ENCODE data around the gene PIEZO2. TPM values are rescaled to one million over a fixed set of nuclear protein-coding genes. Genes with fewer than 3 reads are reported as not detected.

PIEZO2 gene
- total RNA-seq, 4 donors from 2014 or later, result 2.1 to 7.4 (median 2.5) TPM; not detected in 1

GRCh38 chr18:11008505-11008904 is 140.9 kb downstream of the PIEZO2 start:
- Histone ChIP-seq H3K4me3 (no peak overlapping the region), H3K27ac (no peak overlapping the region), H3K4me1 (peaks cover 0 to 19% (median 0%) of the 10 kb centered on the region in 3 donors), H3K27me3 (no peaks in the 10 kb centered on the region), H3K36me3 (no peaks in the 10 kb centered on the region), H3K9me3 (no peaks in the 10 kb centered on the region)
- TF ChIP-seq CTCF (IDR thresholded peaks at IDR 0.05) (no peak), POLR2A (IDR thresholded peaks at IDR 0.05) (no peak)
- intact Hi-C loops (cut with DNase I), result no loop called here
- DNase-seq, result no peak
- 69 to 93% methylated on average over 3 of the region's 3 CpGs for WGBS, 2 donors

GRCh38 chr18:11005528-11005927 is 143.8 kb downstream of the PIEZO2 start:
- Histone ChIP-seq H3K27me3 (no peaks in the 10 kb centered on the region), H3K4me3 (no peak overlapping the region), H3K27ac (peak overlapping the region; percentile 12 to 52 (median 16)), H3K4me1 (peaks cover 0 to 19% (median 0%) of the 10 kb centered on the region in 3 donors), H3K36me3 (no peaks in the 10 kb centered on the region), H3K9me3 (no peaks in the 10 kb centered on the region)
- WGBS, 2 donors, result 29 to 33% methylated on average over 5 of the region's 5 CpGs
- intact Hi-C loops (cut with DNase I), result no loop called here
- TF ChIP-seq CTCF (IDR thresholded peaks at IDR 0.05), result no peak
- TF ChIP-seq POLR2A (IDR thresholded peaks at IDR 0.05), result no peak
- no peak for DNase-seq

- Histone ChIP-seq H3K9me3 (no peaks in the 10 kb centered on the region), H3K4me1 (peaks cover 0 to 19% (median 0%) of the 10 kb centered on the region in 3 donors), H3K27ac (peak overlapping the region; percentile 12 to 19 (median 16)), H3K27me3 (no peaks in the 10 kb centered on the region), H3K4me3 (no peak overlapping the region), H3K36me3 (no peaks in the 10 kb centered on the region)
- intact Hi-C loops (cut with DNase I), result no loop called here
- no peak for DNase-seq
- TF ChIP-seq CTCF (IDR thresholded peaks at IDR 0.05) (no peak), POLR2A (IDR thresholded peaks at IDR 0.05) (no peak)
These were observed 144.4 kb downstream of the PIEZO2 start for GRCh38 chr18:11004951-11005350.

GRCh38 chr18:11004294-11004693 is 145.1 kb downstream of the PIEZO2 start:
- intact Hi-C loops (cut with DNase I), result no loop called here
- DNase-seq, result no peak
- Histone ChIP-seq H3K4me3 (no peak overlapping the region), H3K9me3 (no peaks in the 10 kb centered on the region), H3K27me3 (no peaks in the 10 kb centered on the region), H3K27ac (peak overlapping the region in 2 of 4 donors; percentile 12 to 19), H3K36me3 (no peaks in the 10 kb centered on the region), H3K4me1 (peaks cover 0 to 19% (median 0%) of the 10 kb centered on the region in 3 donors)
- TF ChIP-seq CTCF (IDR thresholded peaks at IDR 0.05), result no peak
- no peak for TF ChIP-seq POLR2A (IDR thresholded peaks at IDR 0.05)
- 39 to 40% methylated on average over 4 of the region's 4 CpGs for WGBS, 2 donors

GRCh38 chr18:11002796-11003195 is 146.6 kb downstream of the PIEZO2 start:
- no peaks in the 10 kb centered on the region for H3K36me3 ChIP-seq
- H3K27me3 ChIP-seq, result no peaks in the 10 kb centered on the region
- 68 to 73% methylated on average over 3 to 4 of the region's 4 CpGs for WGBS, 2 donors
- H3K4me1 ChIP-seq, result peaks cover 0 to 19% (median 0%) of the 10 kb centered on the region in 3 donors
- TF ChIP-seq POLR2A (IDR thresholded peaks at IDR 0.05) (no peak), CTCF (IDR thresholded peaks at IDR 0.05) (no peak)
- H3K4me3 ChIP-seq, result no peak overlapping the region
- intact Hi-C loops (cut with DNase I), result no loop called here
- no peaks in the 10 kb centered on the region for H3K9me3 ChIP-seq
- no peak for DNase-seq
- no peak overlapping the region for H3K27ac ChIP-seq

Data from esophagus squamous epithelium (tissue), 5 donors.